Measurements from ENCODE around the gene XIRP2. TPM values are rescaled to one million over a fixed set of nuclear protein-coding genes. Genes with fewer than 3 reads are reported as not detected.

The XIRP2 gene
- total RNA-seq, 1 donor from 2014 or later: 0.29 TPM

GRCh38 chr2:166942377-166942776 is 54.1 kb downstream of the XIRP2 start:
- DNase-seq (ENCODE audit: low read depth): no peak
- Histone ChIP-seq H3K27me3 (ENCODE audit: control insufficient read depth, insufficient read depth, low read length) (no peaks in the 10 kb centered on the region), H3K36me3 (ENCODE audit: control insufficient read depth, insufficient read depth, low read length) (no peaks in the 10 kb centered on the region), H3K4me3 (ENCODE audit: low read depth, low read length) (no peak overlapping the region)
- TF ChIP-seq CTCF (IDR thresholded peaks at IDR 0.05; ENCODE audit: insufficient read depth, low read length, poor library complexity, severe bottlenecking): no peak

- H3K27me3 ChIP-seq (ENCODE audit: control insufficient read depth, insufficient read depth, low read length): no peaks in the 10 kb centered on the region
- no peak for DNase-seq (ENCODE audit: low read depth)
- no peak overlapping the region for H3K4me3 ChIP-seq (ENCODE audit: low read depth, low read length)
- no peaks in the 10 kb centered on the region for H3K36me3 ChIP-seq (ENCODE audit: control insufficient read depth, insufficient read depth, low read length)
- TF ChIP-seq CTCF (IDR thresholded peaks at IDR 0.05; ENCODE audit: insufficient read depth, low read length, poor library complexity, severe bottlenecking): no peak
These were observed 56.6 kb downstream of the XIRP2 start for GRCh38 chr2:166944909-166945308.

GRCh38 chr2:166957686-166958085 is 69.4 kb downstream of the XIRP2 start:
- TF ChIP-seq CTCF (IDR thresholded peaks at IDR 0.05; ENCODE audit: insufficient read depth, low read length, poor library complexity, severe bottlenecking): no peak
- DNase-seq (ENCODE audit: low read depth): peak; percentile 35
- Histone ChIP-seq H3K4me3 (ENCODE audit: low read depth, low read length) (no peak overlapping the region), H3K27me3 (ENCODE audit: control insufficient read depth, insufficient read depth, low read length) (no peaks in the 10 kb centered on the region), H3K36me3 (ENCODE audit: control insufficient read depth, insufficient read depth, low read length) (no peaks in the 10 kb centered on the region)

- H3K27me3 ChIP-seq (ENCODE audit: control insufficient read depth, insufficient read depth, low read length): no peaks in the 10 kb centered on the region
- no peak for DNase-seq (ENCODE audit: low read depth)
- no peak overlapping the region for H3K4me3 ChIP-seq (ENCODE audit: low read depth, low read length)
- no peak for TF ChIP-seq CTCF (IDR thresholded peaks at IDR 0.05; ENCODE audit: insufficient read depth, low read length, poor library complexity, severe bottlenecking)
- H3K36me3 ChIP-seq (ENCODE audit: control insufficient read depth, insufficient read depth, low read length): no peaks in the 10 kb centered on the region
These were observed 70.8 kb downstream of the XIRP2 start for GRCh38 chr2:166958986-166959481.

GRCh38 chr2:166959556-166959955 is 71.3 kb downstream of the XIRP2 start:
- H3K36me3 ChIP-seq (ENCODE audit: control insufficient read depth, insufficient read depth, low read length): no peaks in the 10 kb centered on the region
- no peak for TF ChIP-seq CTCF (IDR thresholded peaks at IDR 0.05; ENCODE audit: insufficient read depth, low read length, poor library complexity, severe bottlenecking)
- no peak for DNase-seq (ENCODE audit: low read depth)
- no peak overlapping the region for H3K4me3 ChIP-seq (ENCODE audit: low read depth, low read length)
- no peaks in the 10 kb centered on the region for H3K27me3 ChIP-seq (ENCODE audit: control insufficient read depth, insufficient read depth, low read length)

GRCh38 chr2:166960702-166961270 is 72.5 kb downstream of the XIRP2 start:
- DNase-seq (ENCODE audit: low read depth): no peak
- H3K36me3 ChIP-seq (ENCODE audit: control insufficient read depth, insufficient read depth, low read length): no peaks in the 10 kb centered on the region
- no peaks in the 10 kb centered on the region for H3K27me3 ChIP-seq (ENCODE audit: control insufficient read depth, insufficient read depth, low read length)
- TF ChIP-seq CTCF (IDR thresholded peaks at IDR 0.05; ENCODE audit: insufficient read depth, low read length, poor library complexity, severe bottlenecking): no peak
- H3K4me3 ChIP-seq (ENCODE audit: low read depth, low read length): no peak overlapping the region
